ENCODE data around the gene TBCD. TPM values are rescaled to one million over a fixed set of nuclear protein-coding genes. Genes with fewer than 3 reads are reported as not detected.

Gene TBCD
- total RNA-seq, 2 experiments from 2014 or later: 181 to 186 TPM

DNA sequence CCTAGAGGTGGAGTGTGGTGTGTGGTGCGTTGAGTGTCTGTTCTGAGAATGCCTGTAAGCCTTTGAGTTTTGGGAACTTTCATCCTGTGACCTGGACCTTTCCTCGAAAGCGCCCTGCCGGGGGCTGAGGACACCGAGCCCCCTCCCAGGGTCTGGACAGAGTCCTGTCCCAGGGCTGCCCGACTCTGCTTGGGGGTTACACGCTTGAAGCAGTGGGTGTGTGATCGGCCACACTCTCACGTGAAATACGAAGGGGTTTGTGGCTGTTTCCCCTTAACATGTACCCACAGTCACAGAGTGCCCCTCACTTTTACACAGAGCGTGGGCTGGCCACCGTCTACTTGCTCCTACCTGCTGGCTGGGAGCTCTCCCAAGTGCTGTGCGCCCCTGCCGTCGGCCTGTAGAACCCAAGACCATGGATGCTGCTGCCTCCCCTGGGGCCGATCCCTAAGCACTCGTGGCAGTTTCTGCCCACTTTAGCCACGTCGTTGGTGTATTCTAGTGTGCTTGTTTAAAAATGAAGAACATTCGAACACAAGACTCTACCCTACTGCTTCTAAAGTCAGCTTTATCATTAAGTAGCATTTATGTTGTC lies 81.1 kb downstream of the TBCD start:
- no peak for ATAC-seq (ENCODE audit: low read depth)
- H3K4me3 Mint-ChIP-seq: no peak overlapping the region
- H3K9me3 Mint-ChIP-seq: peaks cover 1% of the 10 kb centered on the region
- DNase-seq: no peak
- H3K27ac Mint-ChIP-seq: no peak overlapping the region
- H3K36me3 Mint-ChIP-seq: peaks cover 14% of the 10 kb centered on the region
- H3K4me1 Mint-ChIP-seq: no peaks in the 10 kb centered on the region
- H3K27me3 Mint-ChIP-seq: no peaks in the 10 kb centered on the region
- POLR2A ChIA-PET: no interaction called here

DNA sequence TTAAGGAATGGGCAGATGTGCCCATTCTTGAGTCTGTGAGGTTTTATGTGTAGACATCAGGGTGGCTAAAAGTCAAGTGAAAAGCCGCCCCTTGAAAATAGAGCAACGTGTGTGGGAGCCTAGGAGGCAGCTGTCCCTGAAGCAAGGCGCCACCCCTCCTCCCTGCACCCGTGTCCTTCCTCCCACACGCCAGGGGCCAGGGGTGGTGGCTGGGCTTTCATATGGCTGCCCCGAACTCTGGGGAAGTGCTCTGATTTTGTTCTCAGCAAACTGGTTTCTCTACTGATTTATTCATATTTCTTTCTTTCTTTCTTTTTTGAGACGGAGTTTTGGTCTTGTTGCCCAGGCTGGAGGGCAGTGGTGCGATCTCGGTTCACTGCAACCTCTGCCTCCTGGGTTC lies 83.3 kb downstream of the TBCD start:
- DNase-seq (no peak), ATAC-seq (ENCODE audit: low read depth) (no peak)
- no peak overlapping the region for H3K4me3 Mint-ChIP-seq
- POLR2A ChIA-PET: no interaction called here
- H3K27ac Mint-ChIP-seq: no peak overlapping the region
- no peaks in the 10 kb centered on the region for H3K27me3 Mint-ChIP-seq
- no peaks in the 10 kb centered on the region for H3K36me3 Mint-ChIP-seq
- no peaks in the 10 kb centered on the region for H3K9me3 Mint-ChIP-seq
- no peaks in the 10 kb centered on the region for H3K4me1 Mint-ChIP-seq

DNA sequence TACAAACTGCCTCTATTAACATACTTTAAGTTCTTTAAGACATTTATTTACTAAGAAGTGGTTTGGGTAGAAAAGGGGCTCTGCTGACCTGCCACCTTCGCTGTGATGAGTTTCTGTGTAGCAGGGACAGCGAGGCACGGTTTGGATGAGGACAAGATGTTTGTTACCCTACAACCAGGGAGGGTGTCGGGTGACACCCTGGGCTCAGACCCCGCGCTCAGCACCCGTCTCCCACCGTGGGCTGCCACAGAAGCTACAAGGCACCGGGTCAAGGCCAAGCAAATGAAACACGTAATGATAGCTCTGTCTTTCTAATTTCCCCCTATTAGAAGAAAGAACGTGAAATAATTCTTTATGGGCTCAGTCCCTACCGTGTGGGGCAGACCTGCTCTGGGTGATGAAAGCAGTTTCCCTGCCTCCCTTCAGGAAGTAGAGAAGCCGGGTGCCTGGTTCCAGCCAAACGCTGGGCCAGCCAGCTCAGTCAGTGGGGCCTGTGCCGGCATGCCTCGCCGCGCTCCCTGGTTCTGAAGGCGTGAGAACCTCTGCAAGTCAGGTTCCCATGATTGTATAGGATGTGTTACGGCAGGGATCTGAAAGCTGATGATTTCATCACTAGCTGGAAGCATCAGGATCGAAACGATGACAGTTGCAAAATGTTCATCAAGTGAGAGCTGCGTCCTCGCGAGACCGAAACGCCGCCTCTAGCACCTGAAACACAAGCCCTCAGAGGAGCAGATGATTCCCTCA lies 84.1 kb downstream of the TBCD start:
- DNase-seq: no peak
- Mint-ChIP-seq H3K9me3 (no peaks in the 10 kb centered on the region), H3K27ac (no peak overlapping the region), H3K4me1 (no peaks in the 10 kb centered on the region), H3K36me3 (no peaks in the 10 kb centered on the region), H3K27me3 (no peaks in the 10 kb centered on the region), H3K4me3 (no peak overlapping the region)
- ATAC-seq (ENCODE audit: low read depth): no peak
- POLR2A ChIA-PET: no interaction called here

DNA sequence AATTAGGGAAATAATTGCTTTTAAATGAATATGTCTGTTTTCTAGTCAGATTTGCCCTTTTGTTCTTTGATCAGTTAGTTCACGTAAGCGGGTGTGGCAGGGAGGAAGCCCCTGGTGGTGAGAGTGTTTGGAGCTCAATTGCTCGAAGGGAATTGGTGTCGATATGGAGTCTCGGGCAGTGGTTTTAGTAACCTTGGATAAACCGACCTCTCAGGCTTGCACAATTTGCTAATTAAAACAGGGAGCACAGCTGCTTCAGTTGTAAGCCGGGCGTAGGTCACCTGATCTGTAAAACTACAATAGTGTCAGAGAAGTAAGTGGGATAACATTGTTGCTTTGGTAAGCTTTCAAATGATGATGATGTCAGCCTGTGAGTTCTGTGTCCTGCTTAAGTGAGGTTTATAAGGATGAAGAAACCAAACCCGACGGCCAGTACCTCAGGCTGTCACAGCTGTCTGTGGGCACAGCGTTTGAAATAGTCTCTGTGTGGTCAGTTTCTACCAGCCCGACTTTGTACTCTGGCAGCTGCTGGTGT lies 85.0 kb downstream of the TBCD start:
- no peaks in the 10 kb centered on the region for H3K9me3 Mint-ChIP-seq
- POLR2A ChIA-PET: no interaction called here
- DNase-seq: no peak
- no peaks in the 10 kb centered on the region for H3K27me3 Mint-ChIP-seq
- H3K4me3 Mint-ChIP-seq: no peak overlapping the region
- H3K36me3 Mint-ChIP-seq: no peaks in the 10 kb centered on the region
- H3K27ac Mint-ChIP-seq: no peak overlapping the region
- ATAC-seq (ENCODE audit: low read depth): no peak
- H3K4me1 Mint-ChIP-seq: no peaks in the 10 kb centered on the region

DNA sequence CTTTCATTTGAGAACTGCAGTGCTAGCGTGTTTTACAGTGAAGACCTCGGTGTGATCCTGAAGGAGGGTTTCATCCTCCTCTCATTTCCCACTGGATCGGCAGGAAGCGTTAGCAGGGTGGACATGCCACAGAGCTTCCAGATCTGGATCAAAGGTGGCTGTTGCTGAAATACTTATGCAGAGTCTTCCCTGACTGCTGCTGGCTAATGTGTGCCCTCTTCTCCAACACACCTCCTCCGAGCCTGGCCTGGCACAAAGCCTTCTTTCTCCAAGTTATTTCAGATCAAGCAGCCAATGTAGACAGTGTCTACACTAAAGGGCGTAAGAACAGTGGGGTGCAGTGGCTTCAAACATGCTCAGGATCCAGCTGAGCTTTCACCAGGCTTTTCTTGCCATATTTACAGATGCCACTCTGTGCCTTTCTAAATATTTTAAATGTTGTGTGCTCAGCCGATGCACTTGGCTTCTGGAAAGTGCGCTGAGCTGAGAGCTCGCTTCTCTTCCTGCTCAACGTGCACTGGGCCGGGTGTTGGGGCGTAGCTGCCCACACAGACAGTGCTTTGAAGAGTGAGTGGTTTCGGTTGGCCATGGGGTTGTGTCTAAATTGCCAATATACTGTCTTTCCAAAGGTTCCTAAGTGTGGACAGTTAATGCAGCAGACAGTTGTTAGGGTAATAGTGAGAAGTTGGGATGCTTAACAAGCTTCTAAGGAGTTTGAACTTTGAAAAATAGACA lies 85.9 kb downstream of the TBCD start:
- H3K36me3 Mint-ChIP-seq: no peaks in the 10 kb centered on the region
- no peaks in the 10 kb centered on the region for H3K4me1 Mint-ChIP-seq
- POLR2A ChIA-PET: no interaction called here
- H3K9me3 Mint-ChIP-seq: no peaks in the 10 kb centered on the region
- no peak for DNase-seq
- no peak for ATAC-seq (ENCODE audit: low read depth)
- no peaks in the 10 kb centered on the region for H3K27me3 Mint-ChIP-seq
- no peak overlapping the region for H3K27ac Mint-ChIP-seq
- H3K4me3 Mint-ChIP-seq: no peak overlapping the region

DNA sequence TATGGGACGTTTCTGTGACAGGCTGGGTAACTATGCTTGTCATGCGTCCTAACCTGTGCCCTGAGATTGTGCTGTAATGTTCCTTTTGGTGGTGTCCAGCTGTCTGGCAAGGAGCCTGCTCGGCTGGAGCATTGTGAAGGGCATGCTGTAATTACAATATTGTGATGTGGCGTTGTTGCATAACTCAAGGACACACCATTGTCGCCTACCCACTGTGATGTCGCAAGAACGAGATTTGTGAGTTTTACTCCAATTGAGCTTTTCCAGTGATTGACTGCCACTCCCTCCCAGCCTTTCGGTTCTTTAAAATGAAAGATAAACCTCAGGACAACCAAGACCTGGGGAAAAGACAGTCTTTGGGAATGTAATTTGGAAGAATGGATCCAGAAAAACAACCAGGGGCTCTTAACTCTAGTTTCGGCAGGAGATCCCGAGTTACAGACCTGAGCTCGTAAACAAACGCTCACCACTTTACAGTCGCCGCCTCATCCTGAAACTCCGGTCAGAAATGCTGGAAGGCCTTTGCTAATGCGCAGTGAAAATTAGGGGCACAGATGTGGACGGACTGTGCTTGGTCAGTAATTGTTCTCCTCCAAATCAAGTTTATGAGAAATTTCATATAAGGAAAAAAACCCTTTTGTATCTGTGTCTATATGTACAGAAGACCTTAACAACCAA lies 86.7 kb downstream of the TBCD start:
- H3K4me1 Mint-ChIP-seq: no peaks in the 10 kb centered on the region
- no peaks in the 10 kb centered on the region for H3K9me3 Mint-ChIP-seq
- no peak overlapping the region for H3K4me3 Mint-ChIP-seq
- no peaks in the 10 kb centered on the region for H3K27me3 Mint-ChIP-seq
- ATAC-seq (ENCODE audit: low read depth) (no peak), DNase-seq (no peak)
- no peaks in the 10 kb centered on the region for H3K36me3 Mint-ChIP-seq
- H3K27ac Mint-ChIP-seq: no peak overlapping the region
- POLR2A ChIA-PET: interaction anchor here (0.6 kb wide), 1 partner anchor 125 kb away, joined by 3 read pairs; no protein-coding TSS in a partner anchor

DNA sequence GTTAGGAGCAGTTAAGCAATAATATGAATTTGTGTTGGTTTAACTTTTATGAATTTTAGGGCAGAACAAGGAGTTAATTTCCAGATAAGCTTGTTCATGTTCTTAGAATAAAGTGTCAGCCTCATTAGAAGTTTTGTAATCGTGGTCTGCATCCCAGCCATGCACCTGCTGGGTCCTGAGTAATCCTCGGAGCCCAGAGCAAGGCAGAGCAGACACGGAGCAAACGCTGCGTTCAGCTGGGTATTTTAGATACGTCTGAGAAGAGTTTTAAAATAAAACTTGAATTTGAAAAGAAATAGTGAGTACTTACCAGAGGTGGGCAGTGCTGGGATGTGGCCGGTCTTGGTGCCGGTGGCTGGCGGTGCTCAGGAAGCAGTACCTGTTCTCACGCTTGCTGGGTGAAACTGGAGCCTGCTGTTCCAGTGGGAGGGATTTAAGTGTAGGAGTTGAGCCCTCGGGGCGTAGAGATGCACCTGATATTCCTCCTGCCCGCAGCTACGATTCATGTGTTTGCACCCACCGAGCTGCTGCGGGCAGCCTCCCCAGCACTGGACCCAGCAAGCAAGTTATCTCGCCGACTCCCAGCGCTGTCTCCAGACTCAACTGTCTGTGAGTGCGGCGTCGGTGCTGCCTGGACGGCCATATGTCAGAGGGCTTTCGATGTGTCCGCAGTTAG lies 87.9 kb downstream of the TBCD start, which contains the start of gene ZNF750:
ZNF750 (minus strand) TSS at position 406 of the 676 bp plus-strand sequence. CDS start 7,568 bp downstream, outside the sequence.
- no peaks in the 10 kb centered on the region for H3K4me1 Mint-ChIP-seq
- H3K36me3 Mint-ChIP-seq: no peaks in the 10 kb centered on the region
- DNase-seq: no peak
- H3K4me3 Mint-ChIP-seq: no peak within 1 kb of the TSS
- POLR2A ChIA-PET: no interaction called here
- no peak within 1 kb of the TSS for H3K27ac Mint-ChIP-seq
- H3K9me3 Mint-ChIP-seq: no peaks in the 10 kb centered on the region
- no peak for ATAC-seq (ENCODE audit: low read depth)
- H3K27me3 Mint-ChIP-seq: no peaks in the 10 kb centered on the region

DNA sequence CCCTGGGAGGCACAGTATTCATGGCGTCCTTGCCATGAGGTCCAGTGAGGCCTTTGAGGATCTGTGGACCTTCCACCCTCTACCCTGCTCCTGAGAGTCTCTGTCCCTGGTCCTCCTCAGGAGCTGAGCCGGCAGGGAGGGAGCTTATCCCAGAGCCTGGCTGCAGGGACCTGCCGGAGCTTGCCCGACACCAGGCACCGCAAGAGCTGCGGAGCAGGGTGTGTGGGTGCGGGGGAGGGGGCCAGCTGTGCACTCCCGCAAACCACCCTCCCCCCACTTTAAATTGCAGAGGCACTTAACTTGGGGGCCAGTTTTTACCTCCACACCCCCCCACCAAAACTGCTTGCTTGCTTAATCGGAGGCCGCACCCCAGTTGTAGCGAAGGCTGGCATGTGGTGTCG lies 88.6 kb downstream of the TBCD start:
- no peak overlapping the region for H3K4me3 Mint-ChIP-seq
- POLR2A ChIA-PET: no interaction called here

DNA sequence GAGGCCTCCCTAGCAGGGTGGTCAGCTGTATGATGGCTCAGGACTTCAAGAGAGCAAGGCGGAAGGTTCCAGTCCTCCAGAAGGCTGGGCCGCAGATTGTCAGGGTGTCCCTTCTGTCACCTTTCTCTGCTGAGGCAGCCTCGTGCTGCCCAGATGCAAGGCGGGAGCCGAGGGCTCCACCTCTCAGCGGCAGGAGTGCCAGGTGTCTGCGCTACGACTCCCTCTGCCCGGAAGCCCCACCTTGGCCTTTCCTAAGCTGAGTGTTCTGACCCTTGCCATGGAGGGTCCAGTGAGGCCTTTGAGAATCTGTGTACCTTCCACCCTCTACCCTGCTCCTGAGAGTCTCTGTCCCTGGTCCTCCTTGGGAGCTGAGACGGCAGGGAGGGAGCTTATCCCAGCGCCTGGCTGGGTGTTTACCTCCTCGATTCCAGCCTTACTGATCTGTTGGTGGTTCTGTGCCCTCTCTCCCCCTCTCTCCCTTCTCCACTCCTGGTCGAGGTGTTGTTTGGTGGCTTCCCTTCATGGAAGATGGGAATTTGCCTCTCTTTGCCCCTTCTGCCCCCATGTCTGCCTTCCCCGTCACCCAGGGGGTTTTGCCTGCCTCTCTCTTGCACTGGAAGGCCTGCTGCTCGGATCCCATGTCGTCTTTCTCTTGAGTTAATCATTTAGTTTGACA lies 90.2 kb downstream of the TBCD start:
- no peak overlapping the region for H3K4me3 Mint-ChIP-seq
- no peaks in the 10 kb centered on the region for H3K9me3 Mint-ChIP-seq
- ATAC-seq (ENCODE audit: low read depth) (no peak), DNase-seq (no peak)
- H3K4me1 Mint-ChIP-seq: no peaks in the 10 kb centered on the region
- POLR2A ChIA-PET: no interaction called here
- no peaks in the 10 kb centered on the region for H3K36me3 Mint-ChIP-seq
- no peaks in the 10 kb centered on the region for H3K27me3 Mint-ChIP-seq
- peak overlapping the region; percentile 10 for H3K27ac Mint-ChIP-seq

More for the DNA sequence above, 88.6 kb downstream of the TBCD start:
- H3K27me3 Mint-ChIP-seq: no peaks in the 10 kb centered on the region
- ATAC-seq (ENCODE audit: low read depth) (no peak), DNase-seq (no peak)
- no peaks in the 10 kb centered on the region for H3K9me3 Mint-ChIP-seq
- no peaks in the 10 kb centered on the region for H3K4me1 Mint-ChIP-seq
- no peaks in the 10 kb centered on the region for H3K36me3 Mint-ChIP-seq
- no peak overlapping the region for H3K27ac Mint-ChIP-seq

DNA sequence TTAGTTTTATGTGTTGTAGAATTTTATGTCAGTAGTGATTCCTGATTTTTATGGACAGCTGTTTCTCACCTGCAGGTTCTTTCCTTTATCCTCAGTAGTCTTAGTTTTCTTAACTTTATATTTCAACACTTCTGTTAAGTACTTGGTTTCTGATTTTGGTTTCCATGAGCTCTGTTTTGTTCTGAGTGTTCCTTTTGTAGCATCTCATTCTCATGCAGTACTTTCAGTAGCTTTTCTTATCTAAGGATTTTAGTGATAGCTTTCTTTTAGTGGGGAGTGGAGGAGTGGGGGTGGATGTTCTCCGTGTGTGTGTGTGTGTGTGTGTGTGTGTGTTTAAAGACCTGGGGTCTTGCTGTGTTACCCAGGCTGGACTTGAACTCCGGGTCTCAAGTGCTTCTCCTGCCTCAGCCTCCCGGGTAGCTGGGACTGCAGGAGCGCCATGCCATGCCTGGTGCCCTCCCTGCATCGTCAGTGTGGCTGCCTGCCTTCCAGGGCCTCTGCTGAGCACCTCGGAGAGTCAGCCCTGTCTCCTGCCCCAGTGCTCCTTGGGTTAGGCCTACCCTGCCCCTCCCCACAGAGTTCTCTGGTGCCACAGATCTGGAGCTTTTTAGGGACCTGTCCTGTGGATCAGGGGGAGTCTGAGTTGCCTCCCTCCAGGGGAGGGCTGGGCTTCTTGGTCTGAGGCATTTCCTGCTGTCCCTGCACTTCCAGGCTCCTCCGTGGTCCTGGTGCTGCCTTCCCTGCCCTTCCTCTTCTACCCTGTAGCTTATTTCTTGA lies 92.2 kb downstream of the TBCD start:
- POLR2A ChIA-PET: interaction anchor here (0.7 kb wide), 1 partner anchor 48 kb away, joined by 3 read pairs; no protein-coding TSS in a partner anchor
- Mint-ChIP-seq H3K4me3 (no peak overlapping the region), H3K9me3 (no peaks in the 10 kb centered on the region), H3K27me3 (no peaks in the 10 kb centered on the region), H3K27ac (no peak overlapping the region), H3K4me1 (peaks cover 3% of the 10 kb centered on the region), H3K36me3 (peaks cover under 1% of the 10 kb centered on the region)
- ATAC-seq (ENCODE audit: low read depth) (no peak), DNase-seq (no peak)

DNA sequence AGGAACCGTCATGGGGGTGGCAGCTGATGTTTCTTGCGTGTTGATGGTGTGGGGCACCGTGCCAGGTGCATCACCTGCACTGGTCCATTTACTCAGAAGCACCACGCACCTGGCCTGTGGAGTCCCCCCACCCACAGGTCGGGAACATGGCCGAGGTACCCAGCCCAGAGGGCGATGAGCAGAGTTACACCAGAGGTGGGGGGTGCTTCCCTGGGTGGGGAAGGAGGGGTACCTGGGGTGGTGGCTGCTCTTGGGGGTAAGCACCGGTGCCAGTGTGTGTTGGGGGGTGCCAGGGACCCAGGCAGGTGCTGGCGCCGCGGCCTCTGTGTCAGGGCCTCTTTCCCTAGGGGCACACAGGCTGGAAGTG lies 92.9 kb downstream of the TBCD start:
- H3K27ac Mint-ChIP-seq: no peak overlapping the region
- no peak for ATAC-seq (ENCODE audit: low read depth)

More for the DNA sequence above, 92.9 kb downstream of the TBCD start:
- DNase-seq: no peak
- Mint-ChIP-seq H3K4me3 (no peak overlapping the region), H3K9me3 (no peaks in the 10 kb centered on the region), H3K27me3 (no peaks in the 10 kb centered on the region), H3K36me3 (peaks cover 4% of the 10 kb centered on the region), H3K4me1 (peaks cover 5% of the 10 kb centered on the region)
- POLR2A ChIA-PET: no interaction called here
